CD4-positive, alpha-beta T cell (primary cell): Measurements from ENCODE around the gene IL1F10. TPM values are rescaled to one million over a fixed set of nuclear protein-coding genes. Genes with fewer than 3 reads are reported as not detected.

ENCODE experiments used
- ATAC-seq: fragments of 200-7000 bp; cut with Tn5 transposase; one replicate; pipeline ENCODE4 v1.10.0; 2022; ENCODE audit warnings: mild to moderate bottlenecking; ENCODE audit not compliant: poor library complexity
- CTCF ChIA-PET: fragments of 350-600 bp; sonication (Branson Sonifier 250); formaldehyde crosslinking; loops from one replicate; lab custom pipeline; 2021; ENCODE audit warnings: antibody characterized with exemption, inconsistent platforms; lab: Charles Lee
- POLR2A ChIA-PET: fragments of 350-600 bp; sonication (Branson Sonifier 250); formaldehyde crosslinking; loops from one replicate; lab custom pipeline; 2021; ENCODE audit warnings: antibody characterized with exemption, inconsistent platforms; lab: Charles Lee
- DNase-seq, 14 experiments: peaks; one replicate each; pipeline ENCODE4 v3.0.0-alpha.2; 2013 to 2020; ENCODE audit warnings: mixed read lengths in 2 of 14
- H3K27ac ChIP-seq, 2 donors: one replicate each; pipeline versions ENCODE4 v1.5.1 to v1.7.0; 2013; ENCODE audit warnings: low read length in 2 of 2, low read depth in 1 of 2, mild to moderate bottlenecking in 1 of 2
- H3K27me3 ChIP-seq, 2 experiments: 1 replicate in 1 of 2; 2 replicates in 1 of 2; pipeline versions ENCODE4 v1.6.1 to v1.7.0; 2013; ENCODE audit warnings: low read length in 2 of 2, control low read depth in 1 of 2, mild to moderate bottlenecking in 1 of 2, moderate library complexity in 1 of 2; ENCODE audit not compliant: insufficient read depth in 2 of 2, control insufficient read depth in 1 of 2
- H3K36me3 ChIP-seq: one replicate; pipeline ENCODE4 v1.6.1; 2013; ENCODE audit warnings: low read length, control low read depth; ENCODE audit not compliant: insufficient read depth
- H3K4me1 ChIP-seq: one replicate; pipeline ENCODE4 v1.6.1; 2013; ENCODE audit warnings: low read length, control low read depth; ENCODE audit not compliant: insufficient read depth
- H3K4me3 ChIP-seq: one replicate; pipeline ENCODE4 v1.5.1; 2013; ENCODE audit warnings: mild to moderate bottlenecking, low read length, moderate library complexity
- H3K9me3 ChIP-seq, 2 experiments: 1 replicate in 1 of 2; 2 replicates in 1 of 2; pipeline versions ENCODE4 v1.6.1 to v1.7.0; 2013; ENCODE audit warnings: low read length in 2 of 2, mild to moderate bottlenecking in 2 of 2, control low read depth in 1 of 2, moderate library complexity in 1 of 2; ENCODE audit not compliant: control insufficient read depth in 1 of 2, insufficient read depth in 1 of 2
- H3K27ac Mint-ChIP-seq: one replicate; pipeline ENCODE4 v1.8.0; 2020; ENCODE audit warnings: mixed read lengths
- H3K27me3 Mint-ChIP-seq: one replicate; pipeline ENCODE4 v1.8.0; 2021; ENCODE audit warnings: mixed read lengths
- H3K36me3 Mint-ChIP-seq: one replicate; pipeline ENCODE4 v1.8.0; 2021; ENCODE audit warnings: low read depth, mixed read lengths
- H3K4me1 Mint-ChIP-seq: one replicate; pipeline ENCODE4 v1.8.0; 2021; ENCODE audit warnings: low read depth, mixed read lengths
- H3K4me3 Mint-ChIP-seq: one replicate; pipeline ENCODE4 v1.8.0; 2020; ENCODE audit warnings: mild to moderate bottlenecking, mixed read lengths
- H3K9me3 Mint-ChIP-seq: one replicate; pipeline ENCODE4 v1.8.0; 2020; ENCODE audit warnings: mixed read lengths
- intact Hi-C, 2 experiments: fragments of 100-400 bp; cut with DNase I in 1 of 2; cut with micrococcal nuclease in 1 of 2; formaldehyde crosslinking; loops; one replicate each; pipeline versions ENCODE4 v1.15.1 to v1.9.0; 2023 to 2025; cut with DNase I, micrococcal nuclease
- total RNA-seq, 174 experiments: library from RNA in 2 of 174; stranded (reverse) in 2 of 174; gene quantifications; one replicate each; pipeline ENCODE4 v1.2.3 and lab custom pipeline; 2021 to 2026
- TF ChIP-seq, protein P1 (sequence below): fragments of 200-600 bp; IDR thresholded peaks from one replicate; pipeline ENCODE4 v1.8.0; 2022; ENCODE audit warnings: antibody characterized with exemption, mild to moderate bottlenecking

Gene IL1F10
- total RNA-seq, 2 experiments from 2014 or later: not detected

DNA sequence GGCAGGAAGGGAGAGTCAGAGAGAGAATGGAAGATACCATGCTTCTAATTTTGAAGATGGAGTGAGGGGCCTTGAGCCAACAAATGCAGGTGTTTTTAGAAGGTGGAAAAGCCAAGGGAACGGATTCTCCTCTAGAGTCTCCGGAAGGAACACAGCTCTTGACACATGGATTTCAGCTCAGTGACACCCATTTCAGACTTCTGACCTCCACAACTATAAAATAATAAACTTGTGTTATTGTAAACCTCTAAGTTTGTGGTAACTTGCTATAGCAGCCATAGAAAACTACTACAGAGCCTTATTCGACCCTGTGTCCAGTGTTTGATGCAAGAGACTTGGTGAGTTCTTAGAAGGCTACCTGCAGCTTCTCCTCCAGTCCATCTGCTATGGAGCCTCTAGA is 7.8 kb downstream of the IL1F10 start:
- H3K4me1 ChIP-seq: peaks cover 8% of the 10 kb centered on the region
- Mint-ChIP-seq H3K27ac (no peak overlapping the region), H3K36me3 (no peaks in the 10 kb centered on the region), H3K4me1 (peaks cover 8% of the 10 kb centered on the region), H3K4me3 (no peak overlapping the region), H3K27me3 (no peaks in the 10 kb centered on the region), H3K9me3 (no peaks in the 10 kb centered on the region)
- no peaks in the 10 kb centered on the region for H3K27me3 ChIP-seq
- H3K27ac ChIP-seq: no peak overlapping the region
- POLR2A ChIA-PET: no interaction called here
- CTCF ChIA-PET: no interaction called here
- DNase-seq (no peak), ATAC-seq (no peak)
- no peaks in the 10 kb centered on the region for H3K36me3 ChIP-seq
- no peaks in the 10 kb centered on the region for H3K9me3 ChIP-seq
- TF ChIP-seq, protein P1, sequence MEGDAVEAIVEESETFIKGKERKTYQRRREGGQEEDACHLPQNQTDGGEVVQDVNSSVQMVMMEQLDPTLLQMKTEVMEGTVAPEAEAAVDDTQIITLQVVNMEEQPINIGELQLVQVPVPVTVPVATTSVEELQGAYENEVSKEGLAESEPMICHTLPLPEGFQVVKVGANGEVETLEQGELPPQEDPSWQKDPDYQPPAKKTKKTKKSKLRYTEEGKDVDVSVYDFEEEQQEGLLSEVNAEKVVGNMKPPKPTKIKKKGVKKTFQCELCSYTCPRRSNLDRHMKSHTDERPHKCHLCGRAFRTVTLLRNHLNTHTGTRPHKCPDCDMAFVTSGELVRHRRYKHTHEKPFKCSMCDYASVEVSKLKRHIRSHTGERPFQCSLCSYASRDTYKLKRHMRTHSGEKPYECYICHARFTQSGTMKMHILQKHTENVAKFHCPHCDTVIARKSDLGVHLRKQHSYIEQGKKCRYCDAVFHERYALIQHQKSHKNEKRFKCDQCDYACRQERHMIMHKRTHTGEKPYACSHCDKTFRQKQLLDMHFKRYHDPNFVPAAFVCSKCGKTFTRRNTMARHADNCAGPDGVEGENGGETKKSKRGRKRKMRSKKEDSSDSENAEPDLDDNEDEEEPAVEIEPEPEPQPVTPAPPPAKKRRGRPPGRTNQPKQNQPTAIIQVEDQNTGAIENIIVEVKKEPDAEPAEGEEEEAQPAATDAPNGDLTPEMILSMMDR: no peak
- intact Hi-C loops: no loop called here
- H3K4me3 ChIP-seq: no peak overlapping the region

DNA sequence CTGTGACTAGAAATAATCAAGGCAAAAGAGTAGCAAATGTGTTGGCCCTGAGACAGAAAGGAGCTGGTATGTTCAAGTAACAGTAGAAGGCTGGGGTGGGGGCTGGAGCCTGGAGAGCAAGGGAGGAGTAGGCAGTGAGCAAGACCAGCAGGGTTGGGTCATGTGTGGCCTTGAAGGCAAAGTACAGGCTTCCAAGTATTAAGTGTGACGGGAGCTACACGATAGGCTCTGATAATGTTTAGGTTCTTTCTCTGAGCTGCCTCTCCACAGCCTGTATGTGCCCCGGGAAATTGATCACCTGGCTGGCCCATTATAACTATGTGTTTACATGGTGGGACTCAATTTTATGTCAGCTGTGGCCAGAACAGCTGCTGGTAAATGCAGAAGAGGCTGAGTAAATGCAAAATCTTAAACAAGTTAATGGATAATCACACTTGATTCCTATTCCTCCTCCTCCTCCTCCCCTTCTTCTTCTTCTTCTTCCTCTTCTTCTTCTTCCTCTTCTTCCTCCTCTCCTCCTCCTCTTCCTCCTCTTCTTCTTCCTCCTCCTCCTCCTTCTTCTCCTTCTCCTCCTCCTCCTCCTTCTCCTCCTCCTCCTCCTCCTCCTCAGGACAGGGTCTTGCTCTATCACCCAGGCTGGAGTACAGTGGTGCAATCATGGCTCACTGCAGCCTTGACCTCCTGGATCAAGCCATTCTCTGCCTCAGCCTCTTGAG is 9.3 kb downstream of the IL1F10 start:
- DNase-seq (no peak), ATAC-seq (no peak)
- Histone ChIP-seq H3K27ac (no peak overlapping the region), H3K36me3 (no peaks in the 10 kb centered on the region), H3K4me3 (no peak overlapping the region), H3K4me1 (peaks cover 8% of the 10 kb centered on the region), H3K9me3 (no peaks in the 10 kb centered on the region), H3K27me3 (no peaks in the 10 kb centered on the region)
- no peaks in the 10 kb centered on the region for H3K36me3 Mint-ChIP-seq
- intact Hi-C loops: no loop called here
- POLR2A ChIA-PET: no interaction called here
- CTCF ChIA-PET: no interaction called here
- no peak overlapping the region for H3K4me3 Mint-ChIP-seq
- TF ChIP-seq, protein P1: no peak
- H3K9me3 Mint-ChIP-seq: no peaks in the 10 kb centered on the region
- H3K27ac Mint-ChIP-seq: no peak overlapping the region
- H3K4me1 Mint-ChIP-seq: peaks cover 8% of the 10 kb centered on the region
- H3K27me3 Mint-ChIP-seq: no peaks in the 10 kb centered on the region

DNA sequence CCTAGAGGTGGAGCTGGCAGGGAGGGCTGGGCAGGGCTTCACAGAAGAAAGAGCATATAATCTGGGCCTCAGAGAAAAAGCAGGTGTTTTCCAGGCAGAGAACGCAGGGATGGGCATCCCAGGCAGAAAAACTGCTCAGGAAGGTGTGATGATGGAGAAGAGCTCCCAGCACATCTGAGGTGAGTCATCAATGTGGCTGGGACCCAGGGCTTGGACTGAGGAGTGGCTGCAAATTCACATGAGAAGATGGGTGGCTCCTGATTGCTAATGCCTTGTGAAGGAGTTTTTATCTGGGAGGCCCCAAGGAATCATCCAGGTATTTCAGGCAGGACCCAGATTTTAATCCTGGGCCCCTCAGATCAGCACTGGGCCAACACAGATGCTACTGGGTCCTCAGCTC is 10.2 kb downstream of the IL1F10 start:
- no peak for ATAC-seq
- intact Hi-C loops: no loop called here
- Mint-ChIP-seq H3K27ac (no peak overlapping the region), H3K4me1 (peaks cover 8% of the 10 kb centered on the region), H3K36me3 (no peaks in the 10 kb centered on the region), H3K9me3 (no peaks in the 10 kb centered on the region), H3K27me3 (no peaks in the 10 kb centered on the region), H3K4me3 (no peak overlapping the region)
- H3K9me3 ChIP-seq: no peaks in the 10 kb centered on the region
- peaks cover 8% of the 10 kb centered on the region for H3K4me1 ChIP-seq
- H3K27me3 ChIP-seq: no peaks in the 10 kb centered on the region
- H3K4me3 ChIP-seq: no peak overlapping the region
- H3K36me3 ChIP-seq: no peaks in the 10 kb centered on the region
- DNase-seq: no peak
- CTCF ChIA-PET: no interaction called here
- POLR2A ChIA-PET: no interaction called here
- no peak overlapping the region for H3K27ac ChIP-seq
- TF ChIP-seq, protein P1: no peak
